Panc1 (cell line): ENCODE data around the gene KLHL26. TPM values are rescaled to one million over a fixed set of nuclear protein-coding genes. Genes with fewer than 3 reads are reported as not detected.

Experiments used
- ATAC-seq: fragments of 200-7000 bp; cut with Tn5 transposase; 2 replicates; pipeline ENCODE4 v1.9.1; 2020; ENCODE audit warnings: mild to moderate bottlenecking, moderate library complexity
- BruUV-seq: library from RNA; stranded (reverse); fragments of 400-500 nt; replicated peaks from 2 replicates; lab custom pipeline; 2021; lab: Mats Ljungman, UMichigan
- CTCF ChIA-PET: fragments of 300-600 bp; sonication (Branson Sonifier 250); formaldehyde crosslinking; loops from one replicate; lab custom pipeline; 2022; ENCODE audit warnings: antibody characterized with exemption; lab: Charles Lee
- POLR2A ChIA-PET: fragments of 300-600 bp; sonication (Branson Sonifier 250); formaldehyde crosslinking; loops from one replicate; lab custom pipeline; 2022; ENCODE audit warnings: antibody characterized with exemption; lab: Charles Lee
- DNase-seq: peaks from one replicate; pipeline ENCODE4 v3.0.0-alpha.2; 2010; ENCODE audit warnings: low read depth, low spot score
- H3K27ac ChIP-seq: 2 replicates; pipeline ENCODE4 v1.5.1; 2011; ENCODE audit warnings: mild to moderate bottlenecking, low read length, inconsistent platforms
- H3K27me3 ChIP-seq: fragments of 200-500 bp; sonication (Bioruptor generic); 2 replicates; pipeline ENCODE4 v1.6.0; 2014; ENCODE audit warnings: low read length, inconsistent platforms; ENCODE audit not compliant: control insufficient read depth, insufficient read depth
- H3K36me3 ChIP-seq: fragments of 200-500 bp; sonication (Bioruptor generic); 2 replicates; pipeline ENCODE4 v1.5.1; 2014; ENCODE audit warnings: inconsistent platforms, mild to moderate bottlenecking, low read length, moderate library complexity; ENCODE audit not compliant: control insufficient read depth, insufficient read depth
- H3K4me1 ChIP-seq: 2 replicates; pipeline ENCODE4 v1.5.1; 2011; ENCODE audit warnings: inconsistent platforms, mild to moderate bottlenecking, low read length, moderate library complexity; ENCODE audit not compliant: control insufficient read depth, insufficient read depth
- H3K4me3 ChIP-seq, 2 experiments: 2 replicates each; pipeline ENCODE4 v1.5.1; 2011 to 2012; ENCODE audit warnings: low read depth in 2 of 2, low read length in 2 of 2, mild to moderate bottlenecking in 2 of 2, inconsistent platforms in 1 of 2, moderate library complexity in 1 of 2
- H3K9me3 ChIP-seq: fragments of 200-500 bp; sonication (Bioruptor generic); 2 replicates; pipeline ENCODE4 v1.5.1; 2014; ENCODE audit warnings: low read depth, mild to moderate bottlenecking, inconsistent platforms, low read length, moderate library complexity; ENCODE audit not compliant: control insufficient read depth, insufficient read depth
- POLR2AphosphoS5 ChIP-seq: IDR thresholded peaks from 2 replicates; pipeline ENCODE4 v1.6.1; 2012; ENCODE audit warnings: mild to moderate bottlenecking, low read depth, low read length, moderate library complexity
- SIN3A ChIP-seq: IDR thresholded peaks from 2 replicates; pipeline ENCODE4 v1.6.1; 2012; ENCODE audit warnings: low read depth, mild to moderate bottlenecking, low read length, moderate library complexity, borderline replicate concordance; ENCODE audit not compliant: insufficient read depth
- TCF7L2 ChIP-seq: IDR thresholded peaks from 2 replicates; pipeline ENCODE4 v1.6.1; 2011; ENCODE audit warnings: mild to moderate bottlenecking, low read depth, low read length, inconsistent platforms
- in situ Hi-C: cut with HindIII; loops from 2 replicates; pipeline ENCODE4 v1.10.0; 2016; ENCODE audit warnings: low sequenced_read_pairs, low pct_unique_long_range_greater_than_20kb
- intact Hi-C: fragments of 100-400 bp; cut with micrococcal nuclease; formaldehyde crosslinking; loops from one replicate; pipeline ENCODE4 v1.10.0; 2022; ENCODE audit not compliant: unreplicated experiment
- total RNA-seq: library from RNA; stranded (reverse); gene quantifications from one replicate; pipeline ENCODE4 v1.2.1, GENCODE V29; 2021; ENCODE audit not compliant: unreplicated experiment
- TF ChIP-seq, protein P1 (sequence below): fragments of 450-650 bp; IDR thresholded peaks from 2 replicates; pipeline ENCODE4 v1.5.1; 2017; ENCODE audit warnings: mild to moderate bottlenecking
- TF ChIP-seq, protein P2 (sequence below), 2 experiments: IDR thresholded peaks; 2 replicates each; pipeline ENCODE4 v1.6.1; 2011 to 2012; ENCODE audit warnings: low read depth in 2 of 2, control low read depth in 1 of 2, low read length in 1 of 2, mild to moderate bottlenecking in 1 of 2, moderate library complexity in 1 of 2; ENCODE audit not compliant: insufficient read depth in 1 of 2

KLHL26 gene
- total RNA-seq, 1 experiment from 2014 or later, result 4.4 TPM

DNA sequence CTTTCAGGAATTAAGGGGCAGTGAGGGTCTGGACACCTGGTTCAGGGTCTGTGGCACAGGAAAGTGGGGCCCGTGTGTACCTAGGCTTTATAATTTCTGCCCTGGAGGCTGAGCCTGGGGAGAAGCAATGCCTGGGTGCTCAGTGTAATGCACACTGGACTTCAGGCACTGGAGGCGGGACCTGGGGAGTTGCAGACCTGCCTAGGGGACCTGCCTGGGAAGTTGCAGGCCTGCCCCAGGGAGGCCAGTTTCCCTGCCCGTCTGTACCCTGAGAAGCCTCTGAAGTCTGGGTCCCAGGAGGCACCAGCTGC lies 26.6 kb upstream of the KLHL26 start:
- H3K27ac ChIP-seq, result no peak overlapping the region
- ChIA-PET POLR2A (no interaction called here), CTCF (no interaction called here)
- TF ChIP-seq, protein P1, sequence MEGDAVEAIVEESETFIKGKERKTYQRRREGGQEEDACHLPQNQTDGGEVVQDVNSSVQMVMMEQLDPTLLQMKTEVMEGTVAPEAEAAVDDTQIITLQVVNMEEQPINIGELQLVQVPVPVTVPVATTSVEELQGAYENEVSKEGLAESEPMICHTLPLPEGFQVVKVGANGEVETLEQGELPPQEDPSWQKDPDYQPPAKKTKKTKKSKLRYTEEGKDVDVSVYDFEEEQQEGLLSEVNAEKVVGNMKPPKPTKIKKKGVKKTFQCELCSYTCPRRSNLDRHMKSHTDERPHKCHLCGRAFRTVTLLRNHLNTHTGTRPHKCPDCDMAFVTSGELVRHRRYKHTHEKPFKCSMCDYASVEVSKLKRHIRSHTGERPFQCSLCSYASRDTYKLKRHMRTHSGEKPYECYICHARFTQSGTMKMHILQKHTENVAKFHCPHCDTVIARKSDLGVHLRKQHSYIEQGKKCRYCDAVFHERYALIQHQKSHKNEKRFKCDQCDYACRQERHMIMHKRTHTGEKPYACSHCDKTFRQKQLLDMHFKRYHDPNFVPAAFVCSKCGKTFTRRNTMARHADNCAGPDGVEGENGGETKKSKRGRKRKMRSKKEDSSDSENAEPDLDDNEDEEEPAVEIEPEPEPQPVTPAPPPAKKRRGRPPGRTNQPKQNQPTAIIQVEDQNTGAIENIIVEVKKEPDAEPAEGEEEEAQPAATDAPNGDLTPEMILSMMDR, result no peak
- no peak for TF ChIP-seq SIN3A
- no peak for TF ChIP-seq POLR2AphosphoS5
- TF ChIP-seq TCF7L2, result no peak
- TF ChIP-seq, protein P2, sequence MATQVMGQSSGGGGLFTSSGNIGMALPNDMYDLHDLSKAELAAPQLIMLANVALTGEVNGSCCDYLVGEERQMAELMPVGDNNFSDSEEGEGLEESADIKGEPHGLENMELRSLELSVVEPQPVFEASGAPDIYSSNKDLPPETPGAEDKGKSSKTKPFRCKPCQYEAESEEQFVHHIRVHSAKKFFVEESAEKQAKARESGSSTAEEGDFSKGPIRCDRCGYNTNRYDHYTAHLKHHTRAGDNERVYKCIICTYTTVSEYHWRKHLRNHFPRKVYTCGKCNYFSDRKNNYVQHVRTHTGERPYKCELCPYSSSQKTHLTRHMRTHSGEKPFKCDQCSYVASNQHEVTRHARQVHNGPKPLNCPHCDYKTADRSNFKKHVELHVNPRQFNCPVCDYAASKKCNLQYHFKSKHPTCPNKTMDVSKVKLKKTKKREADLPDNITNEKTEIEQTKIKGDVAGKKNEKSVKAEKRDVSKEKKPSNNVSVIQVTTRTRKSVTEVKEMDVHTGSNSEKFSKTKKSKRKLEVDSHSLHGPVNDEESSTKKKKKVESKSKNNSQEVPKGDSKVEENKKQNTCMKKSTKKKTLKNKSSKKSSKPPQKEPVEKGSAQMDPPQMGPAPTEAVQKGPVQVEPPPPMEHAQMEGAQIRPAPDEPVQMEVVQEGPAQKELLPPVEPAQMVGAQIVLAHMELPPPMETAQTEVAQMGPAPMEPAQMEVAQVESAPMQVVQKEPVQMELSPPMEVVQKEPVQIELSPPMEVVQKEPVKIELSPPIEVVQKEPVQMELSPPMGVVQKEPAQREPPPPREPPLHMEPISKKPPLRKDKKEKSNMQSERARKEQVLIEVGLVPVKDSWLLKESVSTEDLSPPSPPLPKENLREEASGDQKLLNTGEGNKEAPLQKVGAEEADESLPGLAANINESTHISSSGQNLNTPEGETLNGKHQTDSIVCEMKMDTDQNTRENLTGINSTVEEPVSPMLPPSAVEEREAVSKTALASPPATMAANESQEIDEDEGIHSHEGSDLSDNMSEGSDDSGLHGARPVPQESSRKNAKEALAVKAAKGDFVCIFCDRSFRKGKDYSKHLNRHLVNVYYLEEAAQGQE (IDR thresholded peaks at IDR 0.05; ENCODE audit: insufficient read depth in 1 of 2, low read depth in 2 of 2, low read length in 1 of 2), result no peak
- H3K4me1 ChIP-seq, result peaks cover 5% of the 10 kb centered on the region; the same call in 1 of the 2 replicates
- DNase-seq (no peak), ATAC-seq (no peak; the same call in 1 of the 2 replicates)
- in situ Hi-C loops, result no loop called here
- H3K9me3 ChIP-seq, result no peaks in the 10 kb centered on the region
- intact Hi-C loops, result no loop called here
- BruUV-seq, result no TSS peak
- H3K36me3 ChIP-seq, result no peaks in the 10 kb centered on the region
- H3K27me3 ChIP-seq, result peaks cover 2% of the 10 kb centered on the region
- no peak overlapping the region for H3K4me3 ChIP-seq

DNA sequence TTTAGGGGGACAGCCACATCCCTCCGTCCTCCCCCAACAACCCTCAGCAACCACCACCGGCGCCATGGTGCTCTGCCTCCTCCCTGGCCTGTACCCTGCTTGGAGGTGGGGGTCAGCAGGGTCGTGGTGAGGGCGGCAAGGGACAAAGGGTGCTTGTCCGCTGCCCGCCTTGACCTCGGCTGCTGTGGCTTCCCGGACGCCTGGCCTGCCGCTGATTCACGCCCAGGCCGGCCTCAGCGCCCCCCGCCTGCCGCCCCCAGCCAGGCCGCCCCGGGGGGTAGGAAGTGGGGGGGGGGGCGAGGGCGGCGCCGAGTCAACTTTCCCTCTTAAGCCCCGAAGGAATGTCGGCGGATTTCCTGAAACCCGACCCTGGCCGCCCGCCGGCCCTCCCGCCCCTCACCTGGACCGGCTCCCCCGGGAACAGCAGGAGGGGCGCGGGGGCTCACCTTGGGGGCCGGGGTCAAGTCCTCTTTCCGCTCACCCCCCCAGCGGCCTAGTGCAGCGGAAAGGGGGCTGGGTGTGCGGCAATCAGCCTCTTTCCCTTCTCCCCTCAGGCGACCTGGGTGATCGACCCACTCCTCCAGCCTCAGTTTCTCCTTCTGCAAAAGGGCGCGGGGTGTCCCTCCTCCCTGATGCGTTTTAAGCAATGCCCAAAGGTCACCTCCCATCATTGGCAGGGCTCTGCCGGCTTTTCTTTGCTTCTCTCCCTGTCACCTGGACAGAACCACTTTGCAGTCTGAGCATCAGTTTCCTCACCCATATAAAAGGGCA lies 26.1 kb upstream of the KLHL26 start:
- TF ChIP-seq, protein P1, result no peak
- TF ChIP-seq TCF7L2 (no peak), POLR2AphosphoS5 (no peak), SIN3A (no peak)
- TF ChIP-seq, protein P2 (IDR thresholded peaks at IDR 0.05; ENCODE audit: insufficient read depth in 1 of 2, low read depth in 2 of 2, low read length in 1 of 2), result no peak
- H3K4me3 ChIP-seq, result no peak overlapping the region
- ATAC-seq, result no peak
- CTCF ChIA-PET, result no interaction called here
- peaks cover 2% of the 10 kb centered on the region for H3K27me3 ChIP-seq
- POLR2A ChIA-PET, result no interaction called here
- no peak for DNase-seq
- in situ Hi-C loops, result no loop called here
- H3K36me3 ChIP-seq, result no peaks in the 10 kb centered on the region
- intact Hi-C loops, result no loop called here
- BruUV-seq, result no TSS peak
- no peaks in the 10 kb centered on the region for H3K9me3 ChIP-seq
- H3K4me1 ChIP-seq, result peaks cover 5% of the 10 kb centered on the region; the same call in 1 of the 2 replicates
- H3K27ac ChIP-seq, result no peak overlapping the region
